ENCODE results near the gene TWSG1.

GRCh38 chr18:9403795-9404564, 69.4 kb downstream of the TWSG1 start:
- TF ChIP-seq TAF1 (IDR thresholded peaks at IDR 0.05; ENCODE audit: borderline replicate concordance, insufficient read depth, low read length), result no peak
- TF ChIP-seq POLR2AphosphoS5 (IDR thresholded peaks at IDR 0.05; ENCODE audit: low read depth, low read length), result no peak
- TF ChIP-seq SIN3A (IDR thresholded peaks at IDR 0.05; ENCODE audit: borderline replicate concordance, insufficient read depth, low read length), result no peak
- no peak for TF ChIP-seq REST (IDR thresholded peaks at IDR 0.05; ENCODE audit: insufficient read depth in 1 of 2, low read depth in 2 of 2, low read length in 2 of 2)
- no peak for TF ChIP-seq FOXP2 (optimal IDR thresholded peaks at IDR 0.05; ENCODE audit: borderline replicate concordance, extremely low read depth, extremely low read length, insufficient read depth)
